Kasumi-1 (cell line): Measurements from ENCODE around the gene DBF4B.
"Not testable (repeated sequence)": the region's sequence is repeated elsewhere in the genome, so short reads cannot be mapped to it uniquely, and the experiment has no call there.

ENCODE experiments used
- DNase-seq, 2 experiments: peaks; one replicate each; lab custom pipeline; 2025; lab: John Stamatoyannopoulos, UW

The DBF4B gene, protein sequence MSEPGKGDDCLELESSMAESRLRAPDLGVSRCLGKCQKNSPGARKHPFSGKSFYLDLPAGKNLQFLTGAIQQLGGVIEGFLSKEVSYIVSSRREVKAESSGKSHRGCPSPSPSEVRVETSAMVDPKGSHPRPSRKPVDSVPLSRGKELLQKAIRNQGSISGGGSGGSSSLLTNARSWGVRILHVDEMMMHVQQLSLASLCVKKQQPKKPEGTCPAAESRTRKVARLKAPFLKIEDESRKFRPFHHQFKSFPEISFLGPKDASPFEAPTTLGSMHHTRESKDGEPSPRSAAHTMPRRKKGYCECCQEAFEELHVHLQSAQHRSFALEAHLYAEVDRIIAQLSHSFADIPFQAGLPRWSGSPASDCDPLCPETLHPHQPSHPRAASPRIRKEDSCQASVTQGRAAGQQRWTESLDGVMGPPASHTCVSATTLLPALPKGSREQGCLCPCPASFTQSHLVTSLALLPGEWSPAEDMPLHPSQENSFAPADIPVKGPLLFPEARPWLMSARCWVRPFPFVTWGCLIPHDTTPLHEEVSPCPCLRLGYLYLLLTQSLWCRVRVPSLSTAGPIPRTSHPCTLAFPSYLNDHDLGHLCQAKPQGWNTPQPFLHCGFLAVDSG

DNA sequence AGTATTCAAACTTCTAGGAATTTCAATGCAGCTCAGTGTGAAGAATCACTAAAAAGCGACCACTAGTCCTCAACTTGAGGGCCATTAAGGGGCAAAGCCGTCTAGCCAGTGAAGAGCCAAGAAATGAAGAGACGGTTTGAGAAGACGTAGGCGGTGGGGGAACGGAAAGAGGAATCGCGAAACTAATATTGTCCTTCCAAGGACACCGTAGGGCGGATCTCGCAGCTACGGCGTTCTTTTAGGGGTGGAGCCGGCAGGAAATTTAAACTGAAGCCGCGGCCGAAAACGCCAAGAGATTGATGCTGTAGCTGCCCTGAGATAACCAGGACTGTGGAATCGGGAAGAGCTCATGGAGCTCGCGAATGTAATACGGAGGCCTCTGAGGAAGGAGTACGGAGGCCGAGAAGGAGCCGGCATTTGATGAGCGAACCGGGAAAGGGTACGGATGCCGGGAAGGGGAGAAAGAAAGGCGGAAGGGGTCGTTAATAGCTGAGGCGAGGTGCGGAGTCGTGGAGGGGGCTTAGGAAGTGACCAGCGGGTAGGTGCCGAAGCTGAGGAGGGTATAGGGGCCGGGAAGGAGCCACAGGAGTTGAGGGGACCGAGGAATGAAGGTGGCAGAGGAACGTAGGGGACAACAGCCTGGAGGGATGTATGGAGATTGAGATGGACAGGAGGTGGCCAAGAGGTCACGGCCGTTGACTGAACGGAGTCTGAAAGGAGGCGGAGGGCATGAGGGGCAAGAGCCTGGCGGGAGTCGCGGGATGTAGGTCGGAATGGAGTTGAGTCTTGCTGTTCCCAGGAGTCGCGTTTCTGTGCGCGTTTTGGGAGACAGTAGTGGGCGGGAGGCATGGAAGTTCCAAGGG lies at the start of gene DBF4B:
DBF4B (plus strand) TSS at position 265 of the 863 bp plus-strand sequence; CDS start at position 421, 156 bp downstream.
- peak; percentile 93 for DNase-seq

DNA sequence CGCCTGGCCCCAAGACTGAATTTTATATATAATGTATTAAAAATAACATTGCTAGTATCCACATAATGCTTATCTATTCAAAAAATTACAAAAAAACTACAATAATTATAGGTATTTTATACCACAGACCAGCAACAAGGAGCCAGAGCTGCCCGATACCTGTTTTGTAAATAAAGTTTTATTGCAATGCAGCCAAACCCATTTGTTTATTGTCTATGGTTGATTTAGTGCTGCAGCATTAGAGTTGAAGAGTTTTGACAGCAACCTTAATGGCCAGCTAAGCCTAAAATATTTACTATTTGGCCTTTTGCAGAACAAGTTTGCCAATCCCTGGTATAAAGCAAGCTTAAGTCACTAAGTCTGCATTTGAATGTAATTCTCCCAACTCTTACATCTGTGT lies 46.6 kb upstream of the DBF4B start:
- DNase-seq: no peak

DNA sequence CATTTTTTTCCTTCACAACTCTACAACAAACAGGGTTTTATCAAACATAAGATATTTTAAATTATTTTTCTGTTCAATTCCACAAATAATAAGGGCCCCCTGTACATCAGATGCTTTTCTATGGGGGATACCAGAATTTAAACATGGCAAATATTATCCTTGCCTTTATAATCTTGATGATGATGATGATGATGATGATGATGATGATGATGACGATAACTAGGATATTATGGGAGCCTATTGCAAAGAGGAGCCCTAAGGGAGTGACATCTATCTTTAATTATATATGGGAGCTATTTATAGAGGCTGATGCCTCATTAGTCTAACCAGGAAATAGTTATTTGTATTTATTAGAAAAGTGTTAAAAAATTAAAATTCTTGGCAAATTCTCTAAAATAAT lies 45.4 kb upstream of the DBF4B start:
- no peak for DNase-seq

DNA sequence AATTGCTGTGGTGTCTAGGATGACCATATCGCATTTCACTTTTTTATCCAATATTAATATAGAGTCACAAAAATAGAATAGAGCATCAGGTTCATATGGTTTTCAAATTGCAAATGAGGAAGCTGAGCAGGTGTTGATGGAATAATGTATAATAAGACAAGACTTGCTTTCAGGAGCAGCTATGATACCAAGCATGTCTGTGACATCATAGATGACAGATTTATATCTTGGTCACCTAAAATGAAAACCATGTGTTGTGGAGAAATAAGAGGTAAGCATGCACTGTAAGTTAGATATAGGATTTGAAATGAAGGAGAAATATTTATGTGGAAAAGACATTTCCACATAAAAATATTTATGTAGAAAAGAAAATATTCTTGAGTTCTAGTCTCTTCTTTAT lies 43.6 kb upstream of the DBF4B start:
- no peak for DNase-seq

DNA sequence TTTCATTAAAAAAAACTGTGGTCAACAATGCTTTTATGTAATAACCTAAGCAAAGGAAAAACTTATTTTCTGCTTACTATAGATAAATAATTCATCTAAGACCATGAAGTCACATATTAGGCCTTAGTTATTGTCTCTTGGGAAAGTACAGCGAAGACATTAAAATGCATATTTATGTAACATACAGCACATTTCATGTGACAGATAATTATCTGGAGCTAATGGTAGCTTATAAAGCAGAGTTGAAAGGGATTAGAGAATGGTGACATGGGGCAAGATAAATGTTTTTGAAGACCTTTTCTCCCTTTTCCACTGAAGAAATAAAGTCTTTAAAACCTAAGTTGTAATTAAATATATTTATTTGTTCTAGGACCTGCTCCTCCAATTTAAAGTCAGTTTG lies 42.5 kb upstream of the DBF4B start:
- DNase-seq: no peak

DNA sequence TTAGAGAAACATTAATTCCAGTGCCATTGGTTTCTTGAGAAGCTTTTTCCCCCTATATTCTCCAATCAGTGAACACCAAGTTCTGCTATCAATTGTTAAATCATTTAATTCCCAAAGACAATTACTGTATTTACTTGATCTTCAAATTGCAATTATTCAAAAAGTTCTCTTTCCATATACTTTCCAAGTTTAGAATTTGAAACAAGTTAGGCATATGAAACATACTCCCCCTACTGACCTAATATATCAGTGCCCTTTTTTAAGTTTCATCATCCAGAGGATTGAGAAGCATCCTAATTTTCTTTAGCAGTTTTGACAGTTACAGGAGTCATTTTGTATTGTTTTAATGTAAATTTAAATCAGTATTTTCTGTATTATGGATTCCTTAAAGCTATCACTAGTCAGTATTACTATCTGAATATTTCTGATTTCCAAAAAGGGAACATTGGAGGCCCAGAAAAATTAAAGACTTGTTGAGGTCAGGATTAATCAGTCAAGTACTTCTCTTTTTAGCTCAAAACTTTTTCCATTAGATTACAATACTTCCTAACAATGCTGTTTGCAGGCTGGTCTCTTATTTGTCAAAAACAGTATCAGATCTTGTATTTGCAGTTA lies 35.9 kb upstream of the DBF4B start:
- peak; percentile 54 to 72 for DNase-seq

- DNase-seq: no peak
Measured at GRCh38 chr17:44673893-44674292, 34.6 kb upstream of the DBF4B start.

DNA sequence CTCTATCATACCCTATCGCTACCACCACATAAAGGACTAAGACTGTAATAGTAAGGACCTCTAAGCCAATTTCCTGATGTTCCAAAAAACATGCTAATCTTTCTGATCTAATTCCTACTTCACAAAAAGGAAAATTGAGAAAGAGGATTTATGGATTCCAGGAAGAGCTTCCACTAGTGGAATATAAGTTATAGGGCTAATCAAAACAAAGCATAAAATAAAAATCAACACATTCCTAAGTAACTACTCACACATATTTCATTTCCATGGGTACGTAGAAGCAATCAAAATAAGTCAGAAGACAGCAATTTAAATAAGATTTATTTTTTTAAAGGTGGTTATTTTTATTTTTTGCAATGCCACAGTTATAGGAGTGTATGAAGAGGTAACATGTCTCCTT lies 31.3 kb upstream of the DBF4B start:
- DNase-seq: no peak

GRCh38 chr17:44683303-44683702 lies 25.2 kb upstream of the DBF4B start:
- DNase-seq: not testable (repeated sequence)

DNA sequence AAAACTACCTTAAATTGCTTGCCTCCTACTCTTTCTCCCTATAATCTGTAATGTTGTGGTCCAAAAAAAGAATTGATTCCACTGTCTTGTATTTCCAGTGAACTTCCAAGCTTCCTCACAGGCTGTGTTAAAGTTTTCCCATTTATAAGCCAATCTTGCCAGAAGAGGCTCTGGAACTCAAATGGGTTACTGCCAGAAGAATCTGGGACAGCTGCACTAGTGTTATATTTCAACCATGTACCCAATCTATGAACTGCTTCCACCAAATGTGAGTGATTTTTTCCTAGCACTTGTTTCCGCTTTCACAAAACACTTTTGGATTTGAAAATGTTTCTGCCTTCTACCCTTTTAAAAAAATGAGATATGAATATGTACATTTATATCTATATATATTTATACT lies 20.7 kb upstream of the DBF4B start:
- no peak for DNase-seq

DNA sequence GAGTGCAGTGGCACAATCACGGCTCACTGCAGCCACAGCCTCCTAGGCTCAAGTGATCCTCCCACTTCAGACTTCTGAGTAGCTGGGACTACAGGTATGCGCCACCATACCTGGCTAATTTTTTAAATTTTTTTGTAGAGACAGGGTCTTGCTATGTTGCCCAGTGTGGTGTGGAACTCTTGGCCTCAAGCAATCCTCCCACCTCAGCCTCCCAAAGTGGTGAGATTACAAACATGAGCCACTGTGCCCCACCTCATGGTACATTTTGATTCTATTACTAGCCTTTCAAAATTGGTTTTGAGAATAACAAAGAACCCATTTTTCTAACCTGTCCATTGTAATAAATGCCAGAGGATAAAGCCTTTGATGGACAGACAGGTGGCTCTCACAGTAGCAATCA lies 20.3 kb upstream of the DBF4B start:
- DNase-seq: no peak

DNA sequence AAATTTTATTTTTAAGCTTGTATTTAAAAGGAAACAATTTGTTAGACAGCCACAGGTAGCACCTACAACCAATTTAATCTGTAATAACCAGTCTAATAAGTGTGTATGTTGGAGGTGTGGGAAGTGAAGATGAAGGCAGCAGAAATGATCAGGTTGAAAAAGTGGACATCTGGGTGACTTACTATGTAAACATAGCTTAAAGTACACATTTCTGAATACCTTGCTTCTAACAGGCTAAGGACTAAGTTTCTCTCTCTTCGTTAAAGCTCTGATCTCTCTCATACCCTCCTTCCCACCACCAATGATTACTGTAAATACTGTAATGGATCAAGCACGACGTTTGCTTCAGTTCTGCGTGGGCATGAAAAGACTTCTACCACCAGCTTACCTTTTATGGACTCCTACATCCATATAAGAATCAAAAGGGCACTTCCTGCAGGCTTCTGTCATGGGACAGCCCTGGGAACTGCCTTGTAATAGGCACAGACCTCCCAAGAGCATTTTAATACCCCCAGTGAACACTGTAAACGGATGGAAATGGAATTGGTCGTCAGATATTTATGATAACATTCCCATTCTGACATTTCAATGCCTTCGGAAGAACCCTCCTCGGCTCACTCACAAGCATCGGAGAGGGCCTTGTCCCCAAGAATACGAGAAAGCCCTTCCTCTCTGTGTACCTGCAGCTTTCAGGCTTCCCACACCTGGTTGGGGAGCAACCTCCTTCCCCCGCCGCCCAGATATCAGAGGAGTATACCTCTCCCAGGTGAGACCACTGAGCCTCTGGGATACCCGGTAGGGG lies 19.6 kb upstream of the DBF4B start:
- DNase-seq: no peak

GRCh38 chr17:44689477-44690217 lies 18.8 kb upstream of the DBF4B start, which contains the start of gene CCDC43:
CCDC43 (minus strand) TSS chr17:44689776; CDS start chr17:44689753, 23 bp downstream.
- peak; percentile 85 to 86 for DNase-seq

DNA sequence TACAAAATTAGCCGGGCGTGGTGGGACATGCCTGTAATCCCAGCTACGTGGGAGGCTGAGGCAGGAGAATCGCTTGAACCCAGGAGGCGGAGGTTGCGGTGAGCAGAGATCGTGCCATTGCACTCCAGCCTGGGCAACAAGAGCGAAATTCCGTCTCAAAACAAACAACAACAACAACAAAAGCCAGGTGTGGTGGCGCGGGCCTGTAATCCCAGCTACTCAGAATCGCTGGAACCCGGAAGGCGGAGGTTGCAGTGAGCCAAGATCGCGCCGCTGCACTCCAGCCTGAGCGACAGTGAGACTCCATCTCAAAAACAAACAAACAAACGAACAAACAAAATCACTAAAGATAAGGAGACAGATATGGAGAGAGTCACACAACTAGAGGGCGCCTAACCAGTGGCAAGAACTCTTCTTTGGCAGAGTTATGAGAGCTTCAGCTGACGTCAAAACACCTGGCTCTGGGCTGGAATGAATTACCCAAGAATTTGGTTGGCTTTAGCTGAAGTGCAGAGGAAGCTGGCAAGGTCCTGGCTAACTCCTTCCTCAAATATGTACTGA lies 17.6 kb upstream of the DBF4B start:
- peak; percentile 32 to 35 for DNase-seq

DNA sequence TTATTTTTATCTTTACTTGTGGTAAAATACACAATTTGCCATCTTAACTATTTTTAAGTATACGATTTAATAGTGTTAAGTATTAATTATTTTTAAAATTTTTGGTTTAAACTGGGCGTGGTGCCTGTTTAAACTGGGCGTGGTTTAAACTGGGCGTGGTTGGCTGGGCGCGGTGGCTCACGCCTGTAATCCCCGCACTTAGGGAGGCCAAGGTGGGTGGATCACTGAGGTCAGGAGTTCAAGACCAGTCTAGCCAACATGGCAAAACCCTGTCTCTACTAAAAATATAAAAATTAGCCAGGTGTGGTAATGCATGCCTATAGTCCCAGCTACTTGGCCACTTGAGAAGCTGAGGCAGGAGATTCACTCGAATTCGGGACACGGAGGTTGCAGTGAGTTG lies 14.9 kb upstream of the DBF4B start:
- no peak for DNase-seq

DNA sequence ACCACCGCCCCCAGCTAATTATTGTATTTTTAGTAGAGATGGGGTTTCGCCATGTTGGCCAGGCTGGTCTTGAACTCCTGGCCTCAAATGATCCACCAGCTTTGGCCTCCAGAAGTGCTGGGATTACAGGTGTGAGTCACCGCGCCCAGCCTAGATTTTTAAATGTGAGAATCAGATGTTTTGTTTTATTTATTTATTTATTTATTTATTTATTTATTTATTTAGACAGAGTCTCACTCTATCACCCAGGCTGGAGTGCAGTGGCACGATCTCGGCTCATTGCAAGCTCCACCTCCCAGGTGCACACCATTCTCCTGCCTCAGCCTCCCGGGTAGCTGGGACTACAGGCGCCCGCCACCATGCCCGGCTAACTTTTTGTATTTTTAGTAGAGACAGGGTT lies 8.2 kb upstream of the DBF4B start:
- DNase-seq: not testable (repeated sequence)

- no peak for DNase-seq
Measured at GRCh38 chr17:44707755-44708400, 587 bp upstream of the DBF4B start.

- DNase-seq: no peak
Measured at GRCh38 chr17:44719444-44719843, 11.0 kb downstream of the DBF4B start.

DNA sequence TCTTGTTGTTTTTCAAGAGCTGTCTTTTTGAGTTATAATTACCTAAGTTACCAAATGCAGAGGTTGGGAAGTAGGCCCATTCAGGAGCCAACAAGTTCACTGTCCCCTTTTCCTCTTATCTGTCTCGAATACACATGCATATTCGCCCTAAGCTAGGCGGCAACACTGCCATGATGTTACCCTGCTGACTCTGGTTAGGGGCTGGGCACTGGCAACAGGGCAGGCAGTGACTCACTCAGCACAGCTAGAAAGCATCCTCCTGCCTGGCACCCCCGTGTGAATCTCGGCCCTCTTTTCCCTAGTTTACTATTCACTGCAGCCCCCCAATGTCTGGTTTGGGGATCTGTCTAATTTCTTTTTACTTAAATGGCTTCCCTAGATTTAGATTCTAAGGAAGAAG lies 13.8 kb downstream of the DBF4B start:
- DNase-seq: no peak

DNA sequence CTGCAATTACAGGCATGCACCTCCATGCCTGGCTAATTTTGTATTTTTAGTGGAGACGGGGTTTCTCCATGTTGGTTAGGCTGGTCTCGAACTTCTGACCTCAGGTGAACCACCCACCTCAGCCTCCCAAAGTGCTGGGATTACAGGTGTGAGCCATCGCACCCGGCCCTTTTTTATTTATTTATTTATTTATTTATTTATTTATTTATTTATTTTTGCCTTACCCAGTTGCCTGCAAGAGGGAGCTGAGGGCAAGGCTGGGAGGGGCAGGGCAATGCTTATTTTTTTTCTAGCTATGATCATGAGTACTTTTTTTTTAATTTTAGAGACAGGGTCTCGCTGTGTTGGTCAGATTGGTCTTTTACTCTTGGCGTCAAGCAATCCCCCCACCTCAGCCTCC lies 17.7 kb downstream of the DBF4B start:
- not testable (repeated sequence) for DNase-seq
